Choroid plexus epithelial cell (primary cell): ENCODE results near the gene RPL32.
"Not testable (repeated sequence)": the region's sequence is repeated elsewhere in the genome, so short reads cannot be mapped to it uniquely, and the experiment has no call there.

Source experiments
- DNase-seq: peaks from one replicate; pipeline ENCODE4 v3.0.0-alpha.2; 2010; ENCODE audit warnings: low read depth
- H3K4me3 ChIP-seq: 2 replicates; pipeline ENCODE4 v1.5.1; 2011; ENCODE audit warnings: low read depth, mild to moderate bottlenecking, control low read depth, low read length, moderate library complexity
- TF ChIP-seq, protein P1 (sequence below): conservative IDR thresholded peaks from 2 replicates; pipeline ENCODE4 v1.5.1; 2011; ENCODE audit warnings: low read depth, mild to moderate bottlenecking, control low read depth, inconsistent platforms, low read length, moderate library complexity

RPL32 gene

DNA sequence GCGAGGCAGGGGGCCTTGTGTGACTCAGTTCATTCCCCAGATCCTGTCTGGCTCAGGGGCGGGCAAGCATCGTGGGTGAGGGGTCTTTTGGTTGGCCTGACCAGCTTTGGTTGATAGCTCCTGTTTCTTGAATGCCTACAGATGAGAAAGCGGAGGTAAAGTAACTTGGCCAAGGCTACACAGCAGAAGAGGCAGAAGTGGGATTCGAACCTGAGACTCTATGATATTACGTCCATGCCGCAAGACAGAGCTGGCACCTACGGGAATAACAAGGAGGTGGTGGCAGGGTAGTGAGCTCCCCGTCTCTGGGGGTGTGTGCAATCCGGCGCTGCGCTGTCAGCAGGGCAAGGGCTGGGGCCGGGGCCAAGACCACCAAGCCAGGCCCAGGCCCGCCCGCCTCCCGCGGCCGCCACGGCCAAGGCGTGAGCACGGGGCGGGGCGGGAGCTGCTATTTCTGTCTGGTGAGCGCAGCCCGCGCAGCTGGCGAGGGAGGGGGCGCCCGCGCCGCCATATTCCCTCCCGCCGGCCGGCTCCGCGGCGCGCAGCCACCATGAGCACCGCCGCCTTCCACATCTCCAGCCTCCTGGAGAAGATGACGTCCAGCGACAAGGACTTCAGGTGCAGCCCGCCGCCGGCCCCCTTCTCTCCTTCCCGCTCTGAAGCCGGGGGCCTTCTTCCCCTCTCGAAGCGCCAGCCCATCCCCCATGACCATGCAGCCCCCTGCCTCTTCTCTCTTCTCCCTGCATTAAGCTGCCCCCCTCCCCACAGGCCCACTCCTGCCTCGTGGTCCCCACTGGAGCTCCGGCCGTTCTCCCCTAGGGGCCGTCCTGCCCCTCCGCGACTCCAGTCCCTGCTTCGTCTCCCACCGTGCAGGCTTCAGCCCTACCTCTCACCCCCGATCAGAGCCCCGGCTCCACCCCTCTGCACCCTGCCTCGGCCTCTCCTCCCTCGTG lies 44.9 kb downstream of the RPL32 start, which contains the start of gene CAND2:
CAND2 (plus strand) TSS at position 510 of the 953 bp plus-strand sequence; CDS start at position 551, 41 bp downstream.
- TF ChIP-seq, protein P1, sequence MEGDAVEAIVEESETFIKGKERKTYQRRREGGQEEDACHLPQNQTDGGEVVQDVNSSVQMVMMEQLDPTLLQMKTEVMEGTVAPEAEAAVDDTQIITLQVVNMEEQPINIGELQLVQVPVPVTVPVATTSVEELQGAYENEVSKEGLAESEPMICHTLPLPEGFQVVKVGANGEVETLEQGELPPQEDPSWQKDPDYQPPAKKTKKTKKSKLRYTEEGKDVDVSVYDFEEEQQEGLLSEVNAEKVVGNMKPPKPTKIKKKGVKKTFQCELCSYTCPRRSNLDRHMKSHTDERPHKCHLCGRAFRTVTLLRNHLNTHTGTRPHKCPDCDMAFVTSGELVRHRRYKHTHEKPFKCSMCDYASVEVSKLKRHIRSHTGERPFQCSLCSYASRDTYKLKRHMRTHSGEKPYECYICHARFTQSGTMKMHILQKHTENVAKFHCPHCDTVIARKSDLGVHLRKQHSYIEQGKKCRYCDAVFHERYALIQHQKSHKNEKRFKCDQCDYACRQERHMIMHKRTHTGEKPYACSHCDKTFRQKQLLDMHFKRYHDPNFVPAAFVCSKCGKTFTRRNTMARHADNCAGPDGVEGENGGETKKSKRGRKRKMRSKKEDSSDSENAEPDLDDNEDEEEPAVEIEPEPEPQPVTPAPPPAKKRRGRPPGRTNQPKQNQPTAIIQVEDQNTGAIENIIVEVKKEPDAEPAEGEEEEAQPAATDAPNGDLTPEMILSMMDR = no peak
- peak; percentile 37 for DNase-seq
- H3K4me3 ChIP-seq = peak within 1 kb of the TSS; percentile 67

- no peak for DNase-seq
- H3K4me3 ChIP-seq = no peak overlapping the region
- TF ChIP-seq, protein P1 = no peak
Measured at GRCh38 chr3:12793701-12794100, 47.7 kb downstream of the RPL32 start.

- DNase-seq = no peak
- no peak overlapping the region for H3K4me3 ChIP-seq
- TF ChIP-seq, protein P1 = no peak
Measured at GRCh38 chr3:12791430-12791829, 49.9 kb downstream of the RPL32 start.

DNA sequence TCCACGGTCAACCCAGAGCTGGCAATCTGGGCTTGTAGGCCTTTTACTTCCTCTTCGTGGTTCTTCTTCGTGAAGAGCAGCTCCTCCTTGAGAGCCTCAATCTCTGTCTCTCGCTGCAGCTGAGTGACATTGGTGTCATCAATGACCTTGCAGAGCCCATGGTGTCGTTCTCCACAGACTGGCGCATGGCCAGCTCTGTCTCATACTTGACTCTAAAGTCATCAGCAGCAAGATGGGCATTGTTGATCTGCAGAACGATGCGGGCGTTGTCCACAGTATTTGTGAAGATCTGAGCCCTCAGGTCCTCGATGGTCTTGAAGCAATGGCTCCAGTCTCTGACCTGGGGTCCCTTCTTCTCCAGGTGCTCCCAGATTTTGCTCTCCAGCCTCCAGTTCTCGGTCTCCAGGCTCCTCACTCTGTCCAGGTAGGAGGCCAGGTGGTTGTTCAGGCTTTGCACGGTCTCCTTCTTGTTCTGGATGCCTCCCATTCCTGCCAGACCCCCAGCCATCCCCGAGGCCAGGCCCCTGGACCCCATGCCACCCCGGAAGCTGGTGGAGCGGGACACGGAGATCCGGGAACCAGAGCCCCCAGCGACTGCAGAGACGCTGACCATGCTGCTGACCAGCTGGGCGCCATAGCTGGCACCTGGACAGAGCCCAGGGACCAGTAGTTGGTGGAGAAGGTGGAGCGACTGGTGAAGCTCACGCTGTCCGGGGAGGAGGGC lies 53.2 kb downstream of the RPL32 start:
- not testable (repeated sequence) for DNase-seq, H3K4me3 ChIP-seq

DNA sequence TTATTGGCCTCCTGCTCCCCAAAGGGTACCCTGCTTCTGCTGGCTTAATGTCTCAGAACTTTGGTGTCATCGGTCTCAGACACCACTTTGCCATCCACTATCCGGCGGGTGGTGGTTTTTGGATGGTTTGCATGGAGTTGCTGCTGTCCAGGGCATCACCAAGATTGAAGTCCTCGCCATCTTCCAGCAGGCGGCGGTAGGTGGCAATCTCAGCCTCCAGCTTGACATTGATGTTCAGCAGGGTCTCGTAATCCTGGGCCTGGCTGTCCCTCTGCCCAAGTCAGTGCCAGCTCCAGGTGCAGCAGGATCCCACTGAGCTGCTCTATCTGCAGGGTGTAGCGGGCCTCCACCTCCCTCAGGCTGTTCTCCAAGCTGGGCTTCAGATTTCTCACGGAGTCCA lies 54.0 kb downstream of the RPL32 start:
- H3K4me3 ChIP-seq, DNase-seq: not testable (repeated sequence)
- TF ChIP-seq, protein P1 = peak; percentile 47

DNA sequence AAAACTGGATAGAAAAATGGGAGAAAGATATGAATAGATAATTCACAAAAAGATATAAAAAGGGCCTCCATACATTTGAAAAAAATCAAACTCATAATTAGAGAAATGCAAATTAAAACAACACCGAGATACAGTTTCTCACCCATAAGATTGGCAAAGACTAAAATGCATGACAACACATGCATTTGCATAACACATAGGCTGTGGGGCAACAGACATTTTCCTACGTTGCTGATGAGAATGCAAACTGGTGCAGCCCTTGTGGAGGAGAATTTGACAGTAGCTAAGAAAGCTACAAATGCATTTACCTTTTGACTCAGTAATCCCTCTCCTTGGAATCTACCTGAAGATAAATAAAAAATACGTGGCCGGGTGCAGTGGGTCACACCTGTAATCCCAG lies 56.3 kb downstream of the RPL32 start:
- DNase-seq = no peak
- H3K4me3 ChIP-seq = no peak overlapping the region
- TF ChIP-seq, protein P1 = no peak
